Measurements from ENCODE around the gene RAX.

- TF ChIP-seq, protein P1, sequence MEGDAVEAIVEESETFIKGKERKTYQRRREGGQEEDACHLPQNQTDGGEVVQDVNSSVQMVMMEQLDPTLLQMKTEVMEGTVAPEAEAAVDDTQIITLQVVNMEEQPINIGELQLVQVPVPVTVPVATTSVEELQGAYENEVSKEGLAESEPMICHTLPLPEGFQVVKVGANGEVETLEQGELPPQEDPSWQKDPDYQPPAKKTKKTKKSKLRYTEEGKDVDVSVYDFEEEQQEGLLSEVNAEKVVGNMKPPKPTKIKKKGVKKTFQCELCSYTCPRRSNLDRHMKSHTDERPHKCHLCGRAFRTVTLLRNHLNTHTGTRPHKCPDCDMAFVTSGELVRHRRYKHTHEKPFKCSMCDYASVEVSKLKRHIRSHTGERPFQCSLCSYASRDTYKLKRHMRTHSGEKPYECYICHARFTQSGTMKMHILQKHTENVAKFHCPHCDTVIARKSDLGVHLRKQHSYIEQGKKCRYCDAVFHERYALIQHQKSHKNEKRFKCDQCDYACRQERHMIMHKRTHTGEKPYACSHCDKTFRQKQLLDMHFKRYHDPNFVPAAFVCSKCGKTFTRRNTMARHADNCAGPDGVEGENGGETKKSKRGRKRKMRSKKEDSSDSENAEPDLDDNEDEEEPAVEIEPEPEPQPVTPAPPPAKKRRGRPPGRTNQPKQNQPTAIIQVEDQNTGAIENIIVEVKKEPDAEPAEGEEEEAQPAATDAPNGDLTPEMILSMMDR (conservative IDR thresholded peaks at IDR 0.05; ENCODE audit: low read depth, low read length), result no peak
- TF ChIP-seq EZH2 (IDR thresholded peaks at IDR 0.05; ENCODE audit: borderline replicate concordance, low read depth, low read length, poor library complexity, severe bottlenecking), result no peak
Measured at GRCh38 chr18:59242906-59243305, 30.3 kb downstream of the RAX start.

All from A673 (cell line).